ENCODE data around the gene GLI3. TPM values are rescaled to one million over a fixed set of nuclear protein-coding genes. Genes with fewer than 3 reads are reported as not detected.

GLI3 gene
- total and polyA plus RNA-seq, 4 experiments from 2014 or later = 0.06 to 0.13 TPM; not detected in 2

- Histone ChIP-seq H3K36me3 (ENCODE audit: insufficient read depth, low read length) (no peaks in the 10 kb centered on the region), H3K9me3 (ENCODE audit: control insufficient read depth in 1 of 2, low read length in 2 of 2) (no peaks in the 10 kb centered on the region), H3K27ac (ENCODE audit: low read depth, low read length) (no peak overlapping the region), H3K27me3 (ENCODE audit: insufficient read depth, low read length) (peaks cover 8% of the 10 kb centered on the region), H3K4me3 (ENCODE audit: low read length in 2 of 2) (no peak overlapping the region), H3K4me1 (ENCODE audit: insufficient read depth, low read length) (no peaks in the 10 kb centered on the region)
- Mint-ChIP-seq H3K9me3 (peaks cover 0 to 4% (median 0%) of the 10 kb centered on the region in 8 donors), H3K27ac (no peak overlapping the region), H3K36me3 (no peaks in the 10 kb centered on the region), H3K27me3 (peaks cover 32 to 33% of the 10 kb centered on the region in 2 donors), H3K4me3 (peak overlapping the region in 7 of 8 donors; percentile 24 to 79 (median 55)), H3K4me1 (peaks cover 5 to 24% (median 12%) of the 10 kb centered on the region in 4 donors)
- intact Hi-C loops (cut with micrococcal nuclease) = no loop called here
- ChIA-PET POLR2A (ENCODE audit: partially characterized antibody) (no interaction called here), CTCF (ENCODE audit: partially characterized antibody) (no interaction called here)
- DNase-seq = no peak
These were observed 1.3 kb downstream of the GLI3 start for GRCh38 chr7:42235741-42236161.

GRCh38 chr7:42234736-42235135 is 2.3 kb downstream of the GLI3 start:
- no peaks in the 10 kb centered on the region for H3K36me3 ChIP-seq (ENCODE audit: insufficient read depth, low read length)
- Mint-ChIP-seq H3K4me1 (peaks cover 5 to 24% (median 12%) of the 10 kb centered on the region in 4 donors), H3K36me3 (no peaks in the 10 kb centered on the region), H3K4me3 (no peak overlapping the region), H3K27ac (no peak overlapping the region), H3K9me3 (peaks cover 0 to 4% (median 0%) of the 10 kb centered on the region in 8 donors), H3K27me3 (peaks cover 34 to 37% of the 10 kb centered on the region in 2 donors)
- H3K4me1 ChIP-seq (ENCODE audit: insufficient read depth, low read length) = no peaks in the 10 kb centered on the region
- no peak overlapping the region for H3K4me3 ChIP-seq (ENCODE audit: low read length in 2 of 2)
- ChIA-PET CTCF (ENCODE audit: partially characterized antibody) (no interaction called here), POLR2A (ENCODE audit: partially characterized antibody) (no interaction called here)
- DNase-seq = no peak
- no peak overlapping the region for H3K27ac ChIP-seq (ENCODE audit: low read depth, low read length)
- peaks cover 8% of the 10 kb centered on the region for H3K27me3 ChIP-seq (ENCODE audit: insufficient read depth, low read length)
- no peaks in the 10 kb centered on the region for H3K9me3 ChIP-seq (ENCODE audit: control insufficient read depth in 1 of 2, low read length in 2 of 2)
- intact Hi-C loops (cut with micrococcal nuclease) = no loop called here

- intact Hi-C loops (cut with micrococcal nuclease) = no loop called here
- Histone ChIP-seq H3K4me3 (ENCODE audit: low read length in 2 of 2) (no peak overlapping the region), H3K27me3 (ENCODE audit: insufficient read depth, low read length) (peaks cover 6% of the 10 kb centered on the region), H3K36me3 (ENCODE audit: insufficient read depth, low read length) (no peaks in the 10 kb centered on the region), H3K9me3 (ENCODE audit: control insufficient read depth in 1 of 2, low read length in 2 of 2) (no peaks in the 10 kb centered on the region), H3K27ac (ENCODE audit: low read depth, low read length) (no peak overlapping the region), H3K4me1 (ENCODE audit: insufficient read depth, low read length) (no peaks in the 10 kb centered on the region)
- CTCF ChIA-PET (ENCODE audit: partially characterized antibody) = no interaction called here
- Mint-ChIP-seq H3K9me3 (no peaks in the 10 kb centered on the region), H3K27ac (no peak overlapping the region), H3K4me1 (peaks cover 5 to 19% (median 12%) of the 10 kb centered on the region in 4 donors), H3K4me3 (no peak overlapping the region), H3K36me3 (no peaks in the 10 kb centered on the region), H3K27me3 (peaks cover 29 to 33% of the 10 kb centered on the region in 2 donors)
- POLR2A ChIA-PET (ENCODE audit: partially characterized antibody) = no interaction called here
- DNase-seq = no peak
These were observed 3.2 kb downstream of the GLI3 start for GRCh38 chr7:42233695-42234331.

GRCh38 chr7:42233171-42233570 is 3.8 kb downstream of the GLI3 start:
- H3K36me3 ChIP-seq (ENCODE audit: insufficient read depth, low read length) = no peaks in the 10 kb centered on the region
- no peaks in the 10 kb centered on the region for H3K4me1 ChIP-seq (ENCODE audit: insufficient read depth, low read length)
- H3K9me3 ChIP-seq (ENCODE audit: control insufficient read depth in 1 of 2, low read length in 2 of 2) = no peaks in the 10 kb centered on the region
- ChIA-PET POLR2A (ENCODE audit: partially characterized antibody) (no interaction called here), CTCF (ENCODE audit: partially characterized antibody) (no interaction called here)
- no peak for DNase-seq
- peaks cover 8% of the 10 kb centered on the region for H3K27me3 ChIP-seq (ENCODE audit: insufficient read depth, low read length)
- no peak overlapping the region for H3K27ac Mint-ChIP-seq
- intact Hi-C loops (cut with micrococcal nuclease) = no loop called here
- no peak overlapping the region for H3K4me3 ChIP-seq (ENCODE audit: low read length in 2 of 2)
- H3K9me3 Mint-ChIP-seq = no peaks in the 10 kb centered on the region
- no peak overlapping the region for H3K27ac ChIP-seq (ENCODE audit: low read depth, low read length)
- H3K4me1 Mint-ChIP-seq = peaks cover 2 to 12% (median 8%) of the 10 kb centered on the region in 4 donors
- H3K36me3 Mint-ChIP-seq = no peaks in the 10 kb centered on the region
- peaks cover 26 to 29% of the 10 kb centered on the region in 2 donors for H3K27me3 Mint-ChIP-seq
- H3K4me3 Mint-ChIP-seq = no peak overlapping the region

- Mint-ChIP-seq H3K4me3 (no peak overlapping the region), H3K36me3 (no peaks in the 10 kb centered on the region), H3K27me3 (peaks cover 31 to 34% of the 10 kb centered on the region in 2 donors), H3K9me3 (peaks cover 0 to 4% (median 0%) of the 10 kb centered on the region in 8 donors), H3K4me1 (peaks cover 4 to 13% (median 8%) of the 10 kb centered on the region in 4 donors), H3K27ac (no peak overlapping the region)
- DNase-seq = no peak
- Histone ChIP-seq H3K4me3 (ENCODE audit: low read length in 2 of 2) (no peak overlapping the region), H3K27ac (ENCODE audit: low read depth, low read length) (no peak overlapping the region), H3K27me3 (ENCODE audit: insufficient read depth, low read length) (peaks cover 11% of the 10 kb centered on the region), H3K4me1 (ENCODE audit: insufficient read depth, low read length) (no peaks in the 10 kb centered on the region), H3K9me3 (ENCODE audit: control insufficient read depth in 1 of 2, low read length in 2 of 2) (no peaks in the 10 kb centered on the region), H3K36me3 (ENCODE audit: insufficient read depth, low read length) (no peaks in the 10 kb centered on the region)
- CTCF ChIA-PET (ENCODE audit: partially characterized antibody) = no interaction called here
- POLR2A ChIA-PET (ENCODE audit: partially characterized antibody) = no interaction called here
- intact Hi-C loops (cut with micrococcal nuclease) = no loop called here
These were observed 4.7 kb downstream of the GLI3 start for GRCh38 chr7:42232275-42232674.

GRCh38 chr7:42231043-42231787 is 5.8 kb downstream of the GLI3 start:
- no peaks in the 10 kb centered on the region for H3K36me3 ChIP-seq (ENCODE audit: insufficient read depth, low read length)
- Mint-ChIP-seq H3K27ac (no peak overlapping the region), H3K36me3 (no peaks in the 10 kb centered on the region), H3K27me3 (peaks cover 34 to 38% of the 10 kb centered on the region in 2 donors), H3K4me1 (peaks cover 4 to 16% (median 8%) of the 10 kb centered on the region in 4 donors), H3K4me3 (no peak overlapping the region), H3K9me3 (peaks cover 0 to 7% (median 0%) of the 10 kb centered on the region in 8 donors)
- no peaks in the 10 kb centered on the region for H3K4me1 ChIP-seq (ENCODE audit: insufficient read depth, low read length)
- intact Hi-C loops (cut with micrococcal nuclease) = no loop called here
- no peak for DNase-seq
- no peaks in the 10 kb centered on the region for H3K9me3 ChIP-seq (ENCODE audit: control insufficient read depth in 1 of 2, low read length in 2 of 2)
- ChIA-PET CTCF (ENCODE audit: partially characterized antibody) (no interaction called here), POLR2A (ENCODE audit: partially characterized antibody) (no interaction called here)
- no peak overlapping the region for H3K27ac ChIP-seq (ENCODE audit: low read depth, low read length)
- peaks cover 11% of the 10 kb centered on the region for H3K27me3 ChIP-seq (ENCODE audit: insufficient read depth, low read length)
- H3K4me3 ChIP-seq (ENCODE audit: low read length in 2 of 2) = no peak overlapping the region

- Histone ChIP-seq H3K4me1 (ENCODE audit: insufficient read depth, low read length) (no peaks in the 10 kb centered on the region), H3K36me3 (ENCODE audit: insufficient read depth, low read length) (no peaks in the 10 kb centered on the region), H3K9me3 (ENCODE audit: control insufficient read depth in 1 of 2, low read length in 2 of 2) (no peaks in the 10 kb centered on the region), H3K27ac (ENCODE audit: low read depth, low read length) (no peak overlapping the region), H3K4me3 (ENCODE audit: low read length in 2 of 2) (no peak overlapping the region), H3K27me3 (ENCODE audit: insufficient read depth, low read length) (peaks cover 11% of the 10 kb centered on the region)
- H3K27ac Mint-ChIP-seq = no peak overlapping the region
- peaks cover 0 to 10% (median 0%) of the 10 kb centered on the region in 8 donors for H3K9me3 Mint-ChIP-seq
- peak overlapping the region in 3 of 8 donors; percentile 36 to 52 (median 51) for H3K4me3 Mint-ChIP-seq
- H3K27me3 Mint-ChIP-seq = peaks cover 27% of the 10 kb centered on the region in 2 donors
- peak in 1 of 5 donors; percentile 8 for DNase-seq
- intact Hi-C loops (cut with micrococcal nuclease) = no loop called here
- CTCF ChIA-PET (ENCODE audit: partially characterized antibody) = no interaction called here
- no peaks in the 10 kb centered on the region for H3K36me3 Mint-ChIP-seq
- POLR2A ChIA-PET (ENCODE audit: partially characterized antibody) = no interaction called here
- peaks cover 0 to 7% (median 4%) of the 10 kb centered on the region in 4 donors for H3K4me1 Mint-ChIP-seq
These were observed 8.9 kb downstream of the GLI3 start for GRCh38 chr7:42227936-42228591.

All from CD4-positive, alpha-beta memory T cell (primary cell).